GM10847 (cell line): Measurements from ENCODE around the gene GET3.

Experiments used
- POLR2A ChIP-seq: IDR thresholded peaks from 2 replicates; pipeline ENCODE4 v1.6.1; 2011; ENCODE audit not compliant: insufficient read length; ENCODE audit errors: extremely low read depth

Gene GET3

GRCh38 chr19:12736995-12737834 is at the start of gene GET3:
GET3 (plus strand) TSS chr19:12737497; CDS start chr19:12737506, 9 bp downstream.
- TF ChIP-seq POLR2A, result peak; percentile 84

GRCh38 chr19:12689012-12689411 is 48.3 kb upstream of the GET3 start:
- no peak for TF ChIP-seq POLR2A

GRCh38 chr19:12689581-12690216 is 47.6 kb upstream of the GET3 start:
- no peak for TF ChIP-seq POLR2A

GRCh38 chr19:12692960-12693359 is 44.3 kb upstream of the GET3 start:
- no peak for TF ChIP-seq POLR2A

GRCh38 chr19:12694641-12695040 is 42.7 kb upstream of the GET3 start:
- no peak for TF ChIP-seq POLR2A

- TF ChIP-seq POLR2A, result no peak
Measured at GRCh38 chr19:12695096-12695495, 42.2 kb upstream of the GET3 start.

GRCh38 chr19:12695514-12695913 is 41.8 kb upstream of the GET3 start:
- TF ChIP-seq POLR2A, result no peak

GRCh38 chr19:12695997-12696365 is 41.3 kb upstream of the GET3 start:
- no peak for TF ChIP-seq POLR2A

- peak; percentile 53 for TF ChIP-seq POLR2A
Measured at GRCh38 chr19:12696366-12697335, 40.6 kb upstream of the GET3 start, which contains the start of gene FBXW9. FBXW9 (minus strand) TSS chr19:12696631; CDS start chr19:12696581, 50 bp downstream.

- TF ChIP-seq POLR2A, result no peak
Measured at GRCh38 chr19:12698138-12698537, 39.2 kb upstream of the GET3 start.

GRCh38 chr19:12701596-12702282 is 35.6 kb upstream of the GET3 start:
- TF ChIP-seq POLR2A, result no peak

- no peak for TF ChIP-seq POLR2A
Measured at GRCh38 chr19:12703046-12703445, 34.3 kb upstream of the GET3 start.

- TF ChIP-seq POLR2A, result no peak
Measured at GRCh38 chr19:12705169-12705568, 32.1 kb upstream of the GET3 start.

- no peak for TF ChIP-seq POLR2A
Measured at GRCh38 chr19:12705654-12706331, 31.5 kb upstream of the GET3 start.

- no peak for TF ChIP-seq POLR2A
Measured at GRCh38 chr19:12706332-12706718, 31.0 kb upstream of the GET3 start.

GRCh38 chr19:12708641-12709040 is 28.7 kb upstream of the GET3 start:
- TF ChIP-seq POLR2A, result no peak
